GM19467 (cell line): ENCODE data around the gene FAM110A.
"Not testable (repeated sequence)": the region's sequence is repeated elsewhere in the genome, so short reads cannot be mapped to it uniquely, and the experiment has no call there.

Source experiments
- ATAC-seq: cut with Tn5 transposase; IDR thresholded peaks from one replicate; pipeline ENCODE4 v1.9.1; 2021; ENCODE audit warnings: mild to moderate bottlenecking, moderate library complexity; ENCODE audit not compliant: unreplicated experiment

FAM110A gene

DNA sequence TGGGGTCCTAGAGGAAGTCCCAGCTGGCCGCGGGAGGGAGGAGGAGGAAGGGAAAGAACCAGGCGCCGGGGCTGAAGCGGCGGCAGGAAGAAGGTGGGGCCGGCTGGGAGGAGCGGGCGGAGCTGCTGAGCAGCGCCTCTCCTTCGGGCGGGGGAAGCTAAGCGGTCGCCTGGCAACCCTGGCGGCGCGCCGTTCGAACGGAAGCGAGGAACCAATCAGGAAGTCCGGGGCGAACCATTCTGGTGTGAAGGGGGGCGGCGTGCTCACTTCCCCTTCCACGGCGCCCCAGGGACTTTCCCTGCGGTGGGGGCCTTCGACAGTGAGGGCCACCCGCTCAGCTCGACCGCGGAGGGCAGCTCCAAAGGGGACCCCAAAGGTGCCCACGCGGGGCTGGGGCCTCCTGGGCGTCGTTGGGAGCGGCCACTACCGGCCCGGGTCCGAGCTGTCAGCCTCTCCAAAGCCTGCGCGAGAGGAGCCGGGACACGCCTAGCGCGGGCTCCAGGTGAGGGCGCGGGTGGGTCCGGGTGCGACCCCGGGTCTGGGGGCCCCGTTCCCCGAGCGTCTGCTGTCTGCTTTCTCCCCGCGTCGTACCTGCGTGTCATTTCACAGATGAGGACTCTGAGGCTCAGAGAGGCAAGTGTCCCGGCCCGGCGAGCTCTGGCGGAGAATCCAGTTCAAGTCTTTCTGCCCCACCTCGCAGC is at the start of gene FAM110A:
FAM110A (plus strand) TSS at position 266 of the 701 bp plus-strand sequence. CDS start 11,090 bp downstream, outside the sequence.
- ATAC-seq, result peak; percentile 96

DNA sequence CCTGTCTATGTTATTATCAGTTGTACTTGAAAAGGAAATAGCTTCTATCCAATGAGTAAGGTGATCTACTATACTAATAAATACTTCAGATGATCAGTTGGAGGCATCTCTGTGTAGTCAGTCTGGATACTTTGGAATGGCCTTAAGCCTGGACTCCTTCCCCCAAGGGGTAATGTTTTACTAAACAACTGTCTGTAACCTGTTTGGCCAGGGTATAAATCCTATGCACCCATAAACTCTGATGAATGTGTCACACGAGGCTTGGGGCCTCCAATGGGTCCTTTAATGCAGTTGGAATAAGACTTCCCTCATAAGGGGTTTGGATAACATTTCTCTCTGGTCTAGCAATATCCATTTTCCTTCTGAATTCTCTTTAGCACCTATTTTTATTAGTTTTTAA is 45.7 kb upstream of the FAM110A start:
- no peak for ATAC-seq

DNA sequence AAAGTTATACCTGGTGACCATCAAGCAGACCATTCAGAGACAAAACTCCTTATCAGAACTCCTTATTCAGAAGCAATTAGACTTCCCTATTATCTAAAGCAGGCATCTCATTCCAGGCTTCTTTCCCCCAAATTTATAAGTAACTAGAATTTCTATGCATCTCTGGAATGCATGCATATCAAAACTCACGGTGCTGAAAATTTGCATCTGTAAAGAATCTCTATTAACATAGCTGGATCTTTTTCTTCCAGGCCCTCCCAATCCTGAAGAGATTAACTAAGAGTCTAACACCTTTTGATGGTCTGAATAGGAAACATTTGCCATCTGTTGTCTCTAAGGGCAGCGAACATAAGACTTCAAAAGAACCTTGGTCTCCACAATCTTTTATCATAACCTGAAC is 42.5 kb upstream of the FAM110A start:
- ATAC-seq, result no peak

DNA sequence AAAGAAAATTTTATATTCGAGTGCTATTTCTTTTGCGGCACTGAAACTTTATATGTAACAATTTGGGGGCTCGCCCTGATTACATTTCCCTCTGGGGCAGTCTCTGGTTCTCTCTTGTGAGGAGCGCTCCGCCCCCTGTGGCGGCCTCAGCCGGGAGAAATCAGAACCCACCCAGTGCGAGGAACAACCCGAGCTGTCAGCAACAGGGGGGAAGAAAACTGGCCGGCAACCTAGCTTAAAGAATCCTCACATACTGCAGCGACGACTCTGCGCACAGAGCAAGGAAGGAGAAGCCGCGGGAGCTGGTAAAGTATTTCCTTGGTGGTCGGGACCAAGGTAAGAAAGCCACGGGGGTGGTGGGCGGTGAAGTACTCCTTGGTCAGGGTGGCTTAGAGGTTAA is 41.3 kb upstream of the FAM110A start:
- no peak for ATAC-seq

- no peak for ATAC-seq
Observed at GRCh38 chr20:796921-797320, 36.6 kb upstream of the FAM110A start.

GRCh38 chr20:798746-799145 is 34.8 kb upstream of the FAM110A start:
- not testable (repeated sequence) for ATAC-seq

- ATAC-seq, result not testable (repeated sequence)
Observed at GRCh38 chr20:800026-800425, 33.5 kb upstream of the FAM110A start.

DNA sequence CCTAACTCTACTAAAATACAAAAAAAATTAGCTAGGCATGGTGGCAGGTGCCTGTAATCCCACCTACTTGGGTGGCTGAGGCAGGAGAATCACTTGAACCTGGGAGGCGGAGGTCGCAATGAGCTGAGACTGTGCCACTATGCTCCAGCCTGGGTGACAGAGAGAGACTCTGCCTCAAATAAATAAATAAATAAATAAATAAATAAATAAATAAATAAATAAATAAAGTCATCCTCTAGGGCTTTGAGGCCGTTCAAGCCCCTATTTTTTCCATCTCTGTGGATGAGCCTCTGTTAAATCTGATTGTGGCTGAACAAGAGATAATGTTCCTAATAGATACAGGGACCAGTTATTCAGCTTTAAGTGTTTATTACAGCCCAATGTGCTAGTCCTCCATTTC is 31.8 kb upstream of the FAM110A start:
- no peak for ATAC-seq

GRCh38 chr20:805713-806112 is 27.8 kb upstream of the FAM110A start:
- no peak for ATAC-seq

DNA sequence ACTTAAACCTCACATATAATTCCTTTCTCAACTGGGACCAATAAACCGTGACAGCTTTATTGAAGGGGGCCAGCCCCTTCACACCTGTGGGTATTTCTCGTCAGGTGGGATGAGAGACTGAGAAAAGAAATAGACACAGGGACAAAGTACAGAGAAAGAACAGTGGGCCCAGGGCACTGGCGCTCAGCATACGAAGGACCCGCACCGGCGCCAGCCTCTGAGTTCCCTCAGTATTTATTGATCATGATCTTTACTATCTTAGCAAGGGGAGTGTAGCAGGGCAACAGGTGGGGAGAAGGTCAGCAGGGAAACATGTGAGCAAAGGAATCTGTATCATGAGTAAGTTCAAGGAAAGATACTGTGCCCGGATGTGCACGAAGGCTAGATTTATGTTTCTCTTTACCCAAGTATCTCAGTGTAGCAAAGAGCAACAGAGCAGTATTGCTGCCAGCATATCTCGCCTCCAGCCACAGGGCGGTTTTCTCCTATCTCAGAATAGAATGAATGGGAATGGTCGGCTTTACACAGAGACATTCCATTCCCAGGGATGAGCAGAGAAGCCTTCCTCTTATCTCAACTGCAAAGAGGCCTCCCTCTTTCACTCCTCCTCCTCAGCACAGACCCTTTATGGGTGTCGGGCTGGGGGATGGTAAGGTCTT is 21.6 kb upstream of the FAM110A start:
- ATAC-seq, result not testable (repeated sequence)

DNA sequence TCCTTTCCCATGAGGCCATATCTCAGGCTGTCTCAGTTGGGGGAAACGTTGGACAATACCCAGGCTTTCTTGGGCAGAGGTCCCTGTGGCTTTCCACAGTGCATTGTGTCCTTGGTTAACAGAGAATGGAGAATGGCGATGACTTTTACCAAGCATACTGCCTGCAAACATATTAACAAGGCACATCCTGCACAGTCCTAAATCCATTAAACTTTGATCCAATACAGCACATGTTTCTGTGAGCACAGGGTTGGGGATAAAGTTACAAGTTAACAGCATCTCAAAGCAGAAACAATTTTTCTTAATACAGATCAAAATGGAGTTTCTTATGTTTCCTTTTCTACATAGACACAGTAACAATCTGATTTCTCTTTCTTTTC is 21.1 kb upstream of the FAM110A start:
- ATAC-seq, result not testable (repeated sequence)

GRCh38 chr20:813390-813789 is 20.1 kb upstream of the FAM110A start:
- ATAC-seq, result no peak

DNA sequence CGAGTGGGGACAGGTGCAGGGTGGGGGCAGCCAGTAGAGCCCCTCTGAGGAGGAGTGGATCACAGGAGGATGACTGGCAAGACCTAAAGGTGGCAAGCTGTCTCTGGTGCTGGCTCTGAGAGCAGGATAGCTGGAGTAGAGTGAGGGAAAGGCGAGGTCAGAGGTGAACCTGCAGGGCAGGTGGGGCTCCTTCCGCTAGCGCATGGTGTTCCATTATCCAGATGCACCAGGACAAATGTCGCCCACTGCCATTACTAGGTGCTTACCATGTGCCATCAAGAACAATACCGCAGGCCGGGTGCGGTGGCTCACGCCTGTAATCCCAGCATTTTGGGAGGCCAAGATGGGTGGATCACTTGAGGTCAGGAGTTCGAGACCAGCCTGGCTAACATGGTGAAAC is 18.3 kb upstream of the FAM110A start:
- ATAC-seq, result no peak

DNA sequence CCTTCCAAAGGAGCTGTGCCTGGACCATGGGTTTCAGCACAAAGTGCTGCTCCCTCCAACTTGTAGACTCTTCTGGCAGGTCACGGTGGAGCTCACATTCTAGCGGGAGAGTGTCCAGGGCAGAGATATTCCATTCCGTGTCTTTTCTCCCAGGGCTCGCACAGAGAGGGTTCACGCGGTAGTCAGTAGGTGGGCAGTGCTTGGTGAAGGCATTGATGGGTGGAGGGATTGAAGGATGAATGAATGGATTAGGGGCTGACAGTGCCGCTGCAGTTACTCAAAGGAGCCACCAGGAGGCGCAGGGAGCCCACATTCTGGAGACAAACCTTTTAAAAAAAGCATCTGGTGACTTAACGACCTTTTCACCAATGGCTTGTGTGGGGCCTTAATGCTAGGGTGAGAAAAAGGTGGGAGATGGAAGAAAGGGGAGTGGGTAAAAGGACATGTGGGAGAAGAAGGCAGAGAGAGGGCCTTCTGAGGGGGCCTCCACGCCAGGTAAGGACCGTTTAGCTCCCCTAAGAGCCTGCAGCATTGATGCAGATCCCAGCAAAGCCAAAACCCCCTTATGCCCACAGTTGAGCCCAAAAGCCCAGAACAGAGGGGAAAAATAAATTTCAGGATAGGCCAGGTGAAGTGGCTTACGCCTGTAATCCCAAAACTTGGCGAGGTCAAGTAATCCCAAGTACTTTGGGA is 17.5 kb upstream of the FAM110A start:
- no peak for ATAC-seq

DNA sequence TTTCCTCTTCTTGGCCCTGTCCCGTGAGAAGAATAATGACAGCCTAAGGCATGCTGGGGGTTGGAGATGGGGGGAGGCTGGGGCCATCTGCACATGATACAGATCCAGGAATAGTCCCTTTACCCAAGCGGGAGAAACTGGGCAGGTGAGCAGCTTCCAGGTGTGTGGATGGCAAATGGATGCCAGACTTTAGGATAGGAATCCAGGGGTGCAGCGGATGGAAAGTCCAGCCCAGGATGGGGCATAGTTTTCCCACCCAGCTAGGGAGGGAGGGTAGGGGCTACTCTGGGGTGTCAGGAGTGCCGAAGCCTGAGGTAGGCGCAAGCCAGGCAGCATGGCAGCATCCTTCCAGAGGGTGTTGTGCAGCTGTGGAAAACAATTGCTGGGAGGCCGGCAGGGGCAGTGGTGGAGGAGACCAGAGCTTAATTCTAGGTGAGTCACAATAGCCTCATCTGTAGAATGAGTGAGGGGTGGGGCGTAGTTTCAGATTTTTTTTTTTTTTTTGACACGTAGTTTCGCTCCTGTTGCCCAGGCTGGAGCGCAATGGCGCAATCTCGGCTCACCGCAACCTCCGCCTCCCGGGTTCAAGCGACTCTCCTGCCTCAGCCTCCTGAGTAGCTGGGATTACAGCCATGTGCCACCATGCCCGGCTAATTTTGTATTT is 15.4 kb upstream of the FAM110A start:
- ATAC-seq, result no peak

DNA sequence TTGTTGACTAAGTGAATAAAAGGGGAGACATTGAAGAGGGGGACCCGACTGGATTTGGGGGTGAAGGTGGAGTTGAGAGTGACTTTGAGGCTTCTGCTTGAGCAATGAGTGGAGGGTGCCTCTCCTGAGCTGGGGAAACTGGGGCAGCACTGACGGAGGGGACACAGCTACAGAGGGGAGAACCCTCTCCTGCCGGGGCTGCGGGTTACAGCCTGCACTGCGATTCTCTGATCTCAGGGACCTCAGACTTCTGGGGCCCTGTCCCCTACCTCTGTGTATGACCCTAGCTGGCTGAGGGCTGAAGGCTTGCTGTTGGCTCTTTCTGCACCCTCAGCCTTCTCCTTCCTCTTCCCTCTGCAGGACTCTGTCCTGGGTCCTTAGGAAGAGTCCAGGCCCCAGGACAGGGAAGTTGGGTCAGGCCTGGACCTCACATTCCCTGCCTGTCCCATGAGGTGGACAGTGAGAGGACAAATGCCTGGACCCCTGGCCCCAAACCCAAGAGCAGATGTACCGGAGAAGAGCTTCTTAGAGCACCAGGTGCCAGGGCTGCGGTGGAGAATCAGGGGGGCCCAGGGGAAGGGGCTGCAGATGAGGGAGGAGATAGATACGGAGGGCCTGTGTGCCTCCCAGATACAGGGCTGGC is 13.7 kb upstream of the FAM110A start:
- no peak for ATAC-seq

- ATAC-seq, result no peak
Observed at GRCh38 chr20:820323-820953, 13.1 kb upstream of the FAM110A start.

DNA sequence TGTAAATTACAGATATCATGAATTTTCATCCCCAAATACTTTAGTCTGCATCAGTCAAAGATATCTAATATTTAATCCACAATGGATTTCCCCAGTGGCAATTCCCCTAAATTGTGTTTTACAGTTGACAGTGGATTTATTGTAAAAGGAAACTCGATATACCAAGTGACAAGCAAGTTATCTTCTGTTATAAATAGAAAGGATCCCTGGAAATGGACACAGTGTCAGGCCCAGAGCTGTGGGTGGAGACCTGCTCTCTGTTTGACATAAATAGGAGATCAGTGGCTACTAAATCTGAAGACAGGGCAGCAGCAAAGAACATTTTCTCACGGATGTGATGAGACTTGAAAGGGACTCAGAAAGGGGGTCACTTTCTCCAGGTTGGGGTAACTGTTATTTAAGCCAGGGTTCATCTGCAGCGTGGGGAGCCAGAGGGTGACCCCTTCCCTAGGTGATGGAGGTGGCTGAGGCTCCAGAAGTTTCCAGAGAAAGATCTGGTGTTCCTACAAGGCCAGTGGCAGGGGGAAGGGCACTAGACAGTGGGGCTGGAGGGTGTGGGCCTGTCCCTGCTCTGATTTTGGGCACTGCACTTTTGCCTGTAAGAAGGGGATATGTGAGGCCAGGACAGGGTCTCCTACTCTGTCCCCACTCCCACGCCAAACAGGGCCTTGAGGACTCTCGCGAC is 12.3 kb upstream of the FAM110A start:
- ATAC-seq, result no peak

DNA sequence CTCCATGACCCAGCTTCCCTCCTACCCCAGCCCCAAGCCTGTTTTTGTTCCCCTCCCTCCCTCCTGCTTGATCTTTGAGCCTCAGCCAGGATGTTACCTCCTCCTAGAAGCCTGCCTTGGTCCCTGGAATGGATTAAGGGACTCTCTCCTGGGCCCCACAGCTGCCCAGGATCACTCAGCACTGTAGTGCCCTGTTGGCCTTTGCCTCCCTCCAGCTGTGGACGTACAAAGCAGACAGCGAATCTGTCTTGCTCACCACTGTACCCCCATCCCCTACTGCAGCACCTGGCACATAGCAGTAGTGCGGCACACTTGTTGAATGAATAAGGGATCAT is 11.8 kb upstream of the FAM110A start:
- ATAC-seq, result no peak
